GM19452 (cell line): ENCODE measurements around the gene IL17C.

Source experiments
- ATAC-seq: cut with Tn5 transposase; IDR thresholded peaks from one replicate; pipeline ENCODE4 v1.9.1; 2021; ENCODE audit not compliant: unreplicated experiment

IL17C gene

GRCh38 chr16:88681084-88681680, 42.8 kb downstream of the IL17C start:
- no peak for ATAC-seq

- no peak for ATAC-seq
These were observed 43.5 kb downstream of the IL17C start for GRCh38 chr16:88681709-88682451.

DNA sequence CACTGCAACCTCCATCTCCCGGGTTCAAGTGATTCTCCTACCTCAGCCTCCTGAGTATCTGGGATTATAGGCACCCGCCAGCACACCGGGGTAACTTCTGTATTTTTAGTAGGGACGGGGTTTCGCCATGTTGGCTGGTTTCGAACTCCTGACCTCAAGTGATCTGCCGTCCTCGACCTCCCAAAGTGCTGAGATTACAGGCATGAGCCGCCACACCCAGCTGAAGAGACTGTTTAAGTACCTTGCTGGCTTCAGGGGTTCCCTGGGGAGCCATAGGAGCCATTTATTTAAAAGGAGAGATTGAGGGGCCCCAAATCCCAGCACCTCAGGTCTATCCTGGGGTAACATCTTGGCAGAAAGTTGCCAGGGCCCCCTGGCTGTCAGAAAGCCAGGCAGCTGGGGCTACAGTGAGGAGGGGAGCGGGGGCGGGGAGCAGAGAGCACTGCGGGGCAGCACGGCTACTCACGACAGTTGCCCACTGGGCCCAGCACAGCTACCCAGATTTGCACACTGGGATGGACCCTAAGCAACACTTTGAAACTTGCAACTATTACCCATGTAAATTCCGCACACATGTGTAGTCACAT, 46.3 kb downstream of the IL17C start:
- ATAC-seq = no peak

DNA sequence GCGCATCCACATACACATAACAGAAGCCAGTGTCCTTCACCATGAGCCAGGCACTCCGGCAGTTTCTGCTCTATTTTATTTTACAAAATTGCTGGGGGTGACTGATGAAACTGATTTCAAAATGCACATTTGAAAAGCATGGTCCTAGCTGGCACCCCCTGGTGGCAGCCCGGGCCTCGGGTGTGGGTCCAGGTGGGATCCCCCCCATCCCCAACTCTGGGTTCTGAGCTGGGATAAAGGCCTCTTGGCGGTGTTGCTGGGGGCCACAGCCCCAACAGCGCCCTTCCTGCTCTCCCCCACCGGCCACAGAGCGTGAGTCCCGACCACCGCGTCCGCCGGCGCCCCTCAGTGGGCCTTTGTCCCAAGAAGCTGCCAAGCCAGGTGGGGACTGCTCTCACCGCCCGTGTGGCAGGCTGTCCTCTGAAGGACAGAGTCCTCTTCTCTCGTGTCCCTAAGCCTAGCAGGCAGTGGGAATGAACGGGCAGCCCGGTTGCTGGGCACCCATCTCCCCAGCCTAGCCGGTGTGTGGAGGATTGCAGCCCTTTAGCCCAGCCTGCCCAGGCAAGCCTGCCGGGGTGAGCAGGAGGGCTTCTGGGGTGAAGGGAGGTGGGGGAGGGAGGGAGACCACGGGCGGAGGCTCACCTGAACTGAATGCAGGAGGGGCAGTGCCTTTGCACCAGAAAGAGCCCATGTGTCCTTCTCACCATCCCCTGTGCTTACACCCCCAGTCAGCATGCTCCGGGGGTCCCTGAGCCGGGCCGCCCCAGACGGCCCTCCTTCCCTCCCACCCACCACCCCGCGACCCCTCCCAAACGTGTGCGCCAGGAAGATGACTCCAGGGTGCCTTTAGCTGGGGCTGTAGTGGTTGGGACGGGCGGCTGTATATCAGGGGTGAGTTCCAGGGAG, 47.0 kb downstream of the IL17C start:
- no peak for ATAC-seq

DNA sequence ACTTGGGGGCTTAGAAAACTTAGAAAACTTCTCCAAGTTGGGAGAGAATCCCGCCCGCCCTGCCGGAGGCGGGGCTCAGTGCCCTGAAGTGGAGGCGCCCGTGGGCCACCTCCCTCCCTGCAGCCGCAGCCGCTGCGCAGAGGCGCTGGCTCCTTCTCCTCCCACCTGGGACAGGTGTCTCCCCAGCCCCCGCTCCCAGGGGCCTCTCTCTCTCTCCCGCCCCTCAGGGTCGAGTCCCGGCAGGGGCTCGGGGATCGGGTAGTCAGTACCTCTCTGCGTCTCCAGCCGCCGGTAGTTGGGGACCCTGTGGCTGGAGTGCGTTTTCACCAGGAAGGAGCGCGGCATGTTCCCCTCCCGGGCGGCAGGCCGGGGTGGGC, 47.7 kb downstream of the IL17C start:
- no peak for ATAC-seq

DNA sequence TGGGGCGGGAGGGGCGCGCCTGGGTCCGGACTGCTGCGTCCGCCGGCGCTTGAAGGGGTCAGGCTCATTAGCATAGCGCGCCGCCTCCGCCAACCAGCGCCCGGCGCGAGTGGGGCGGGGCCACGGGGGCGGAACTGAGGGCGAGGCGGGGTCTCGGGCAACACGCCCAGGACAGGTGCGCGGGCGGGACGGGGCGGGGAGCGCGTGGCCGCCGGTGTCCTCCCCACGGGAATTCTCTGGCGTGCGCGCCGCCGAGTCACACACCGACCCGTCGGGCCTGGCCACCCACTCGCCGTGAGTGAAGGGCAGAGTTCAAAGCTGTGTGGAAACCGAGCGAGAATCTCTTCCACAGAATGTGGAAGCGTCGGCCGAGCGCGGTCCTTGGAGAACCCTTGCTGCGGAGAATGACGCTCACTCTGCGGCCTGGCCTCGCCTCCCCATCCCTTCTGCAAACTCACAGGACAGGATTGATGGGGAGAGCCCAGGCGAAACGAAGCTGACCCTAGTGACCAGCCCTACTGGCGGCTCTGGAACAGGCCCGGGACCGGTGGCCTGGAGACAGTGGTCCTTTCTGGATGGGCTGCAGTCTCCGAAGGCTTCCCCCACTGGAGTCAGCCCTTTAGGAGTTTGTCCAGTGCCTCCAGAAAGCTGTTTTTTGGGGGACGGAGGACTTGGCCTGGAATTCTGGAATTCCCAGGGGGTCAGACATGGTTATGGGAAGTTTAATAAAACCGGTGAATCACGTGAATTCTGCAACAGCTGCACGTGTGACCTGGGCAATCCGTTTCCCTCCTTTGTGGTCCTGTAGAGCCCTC, 48.3 kb downstream of the IL17C start, which contains the start of gene SNAI3:
Gene SNAI3, minus strand, starts transcription at position 69 of the 815 bp plus-strand sequence. CDS start 101 bp downstream, outside the sequence.
- ATAC-seq = peak; percentile 70

- ATAC-seq = no peak
These were observed 48.8 kb downstream of the IL17C start for GRCh38 chr16:88687254-88687576.

GRCh38 chr16:88687676-88688012, 49.3 kb downstream of the IL17C start:
- ATAC-seq = no peak

DNA sequence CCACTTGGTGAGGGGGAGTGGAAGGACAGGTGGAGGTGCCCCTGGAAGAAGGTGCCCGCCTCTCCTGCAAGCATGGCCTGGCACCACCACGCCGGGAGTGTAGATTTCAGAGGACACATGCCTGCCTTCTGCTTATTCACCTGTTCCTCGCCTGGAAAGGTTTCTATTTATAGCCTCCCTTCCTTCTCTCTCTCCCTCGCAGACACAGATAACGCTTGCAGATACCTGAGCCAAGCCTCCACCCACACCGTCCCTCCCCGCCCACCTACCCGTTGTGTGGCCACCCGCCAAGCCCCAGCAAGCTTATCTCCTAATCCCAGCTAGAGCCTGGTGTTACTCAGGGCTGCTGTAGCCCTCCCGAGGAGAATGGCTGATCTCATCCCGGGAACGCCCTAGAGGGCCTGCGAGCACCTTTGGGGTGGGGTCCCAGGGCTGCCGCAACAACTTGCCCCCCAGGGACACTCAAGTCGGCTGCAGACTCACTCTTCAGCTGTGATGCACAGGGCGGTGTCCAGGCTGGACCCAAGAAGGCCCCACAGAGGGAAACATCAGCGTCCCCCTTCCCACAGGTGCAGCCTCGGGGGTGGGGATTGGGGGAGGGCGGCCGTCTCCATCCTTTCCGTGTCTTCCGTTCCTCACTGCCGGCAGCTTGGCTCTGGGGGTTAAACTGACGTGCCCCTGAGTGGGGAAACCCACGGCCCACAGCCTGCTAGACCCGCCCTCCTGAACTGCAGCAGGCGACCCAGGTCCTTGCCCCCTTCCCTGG, 49.8 kb downstream of the IL17C start:
- no peak for ATAC-seq
